ENCODE measurements around the gene PLSCR5.

DNA sequence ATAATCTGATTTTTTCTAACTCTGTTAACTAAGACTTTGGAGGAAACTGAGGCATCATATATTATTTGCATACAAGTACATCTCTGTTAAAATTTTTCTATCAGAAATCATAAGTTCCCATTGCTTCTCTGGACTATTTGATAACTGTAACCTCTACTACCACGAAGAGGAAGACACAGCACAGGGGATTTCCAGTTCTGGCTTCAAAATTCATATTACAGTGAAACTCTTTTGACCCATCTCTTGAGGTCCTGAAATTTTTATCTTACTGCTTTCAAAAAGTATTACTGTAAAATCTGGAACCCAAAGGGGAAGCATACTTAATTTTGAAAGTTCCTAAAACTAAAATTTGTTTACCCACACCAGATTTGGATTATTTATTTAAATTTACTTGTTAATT lies 64.9 kb downstream of the PLSCR5 start:
- TF ChIP-seq, protein P1, sequence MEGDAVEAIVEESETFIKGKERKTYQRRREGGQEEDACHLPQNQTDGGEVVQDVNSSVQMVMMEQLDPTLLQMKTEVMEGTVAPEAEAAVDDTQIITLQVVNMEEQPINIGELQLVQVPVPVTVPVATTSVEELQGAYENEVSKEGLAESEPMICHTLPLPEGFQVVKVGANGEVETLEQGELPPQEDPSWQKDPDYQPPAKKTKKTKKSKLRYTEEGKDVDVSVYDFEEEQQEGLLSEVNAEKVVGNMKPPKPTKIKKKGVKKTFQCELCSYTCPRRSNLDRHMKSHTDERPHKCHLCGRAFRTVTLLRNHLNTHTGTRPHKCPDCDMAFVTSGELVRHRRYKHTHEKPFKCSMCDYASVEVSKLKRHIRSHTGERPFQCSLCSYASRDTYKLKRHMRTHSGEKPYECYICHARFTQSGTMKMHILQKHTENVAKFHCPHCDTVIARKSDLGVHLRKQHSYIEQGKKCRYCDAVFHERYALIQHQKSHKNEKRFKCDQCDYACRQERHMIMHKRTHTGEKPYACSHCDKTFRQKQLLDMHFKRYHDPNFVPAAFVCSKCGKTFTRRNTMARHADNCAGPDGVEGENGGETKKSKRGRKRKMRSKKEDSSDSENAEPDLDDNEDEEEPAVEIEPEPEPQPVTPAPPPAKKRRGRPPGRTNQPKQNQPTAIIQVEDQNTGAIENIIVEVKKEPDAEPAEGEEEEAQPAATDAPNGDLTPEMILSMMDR (IDR thresholded peaks at IDR 0.05; ENCODE audit: low read length): no peak
- no peak for TF ChIP-seq EZH2 (IDR thresholded peaks at IDR 0.05; ENCODE audit: borderline replicate concordance, low read length)
